HL-60 (cell line): ENCODE measurements around the gene AHR.

Experiments used
- DNase-seq, 2 experiments: peaks; one replicate each; pipeline ENCODE4 v3.0.0-alpha.2; 2010 to 2020; ENCODE audit warnings: low read depth in 1 of 2, low spot score in 1 of 2
- H3K27ac ChIP-seq: fragments of 250-450 bp; sonication (Bioruptor Pico); replicated peaks from 2 replicates; pipeline ENCODE4 v1.5.1; 2020; ENCODE audit warnings: mild to moderate bottlenecking, moderate library complexity
- H3K27me3 ChIP-seq: fragments of 250-450 bp; sonication (Bioruptor Pico); 2 replicates; pipeline ENCODE4 v1.5.1; 2021; ENCODE audit warnings: mild to moderate bottlenecking, moderate library complexity; ENCODE audit not compliant: insufficient read depth, poor library complexity, severe bottlenecking
- H3K4me3 ChIP-seq: replicated peaks from 2 replicates; pipeline ENCODE4 v1.5.1; 2011; ENCODE audit warnings: mild to moderate bottlenecking, control low read depth, low read length; ENCODE audit not compliant: insufficient read depth
- CTCF ChIP-seq: IDR thresholded peaks from one replicate; pipeline ENCODE4 v1.5.1; 2011; ENCODE audit warnings: low read length, control low read depth, inconsistent platforms; ENCODE audit not compliant: insufficient read depth
- GABPA ChIP-seq: IDR thresholded peaks from 2 replicates; pipeline ENCODE4 v1.6.1; 2012; ENCODE audit warnings: low read depth
- POLR2AphosphoS5 ChIP-seq: IDR thresholded peaks from 2 replicates; pipeline ENCODE4 v1.6.1; 2012; ENCODE audit warnings: low read depth
- REST ChIP-seq: IDR thresholded peaks from 2 replicates; pipeline ENCODE4 v1.6.1; 2012; ENCODE audit warnings: low read depth; ENCODE audit not compliant: insufficient replicate concordance
- SPI1 ChIP-seq: IDR thresholded peaks from 2 replicates; pipeline ENCODE4 v1.6.1; 2012; ENCODE audit warnings: low read depth, mild to moderate bottlenecking, borderline replicate concordance

Gene AHR

GRCh38 chr7:17365775-17366174 is 67.3 kb downstream of the AHR start:
- no peak overlapping the region for H3K27ac ChIP-seq
- no peak overlapping the region for H3K4me3 ChIP-seq
- H3K27me3 ChIP-seq = no peaks in the 10 kb centered on the region
- no peak for TF ChIP-seq GABPA
- no peak for TF ChIP-seq POLR2AphosphoS5
- TF ChIP-seq CTCF = no peak
- no peak for TF ChIP-seq REST
- no peak for TF ChIP-seq SPI1
- DNase-seq = no peak

GRCh38 chr7:17367502-17367901 is 69.0 kb downstream of the AHR start:
- no peak for DNase-seq
- no peak overlapping the region for H3K27ac ChIP-seq

More at GRCh38 chr7:17367502-17367901, 69.0 kb downstream of the AHR start:
- TF ChIP-seq POLR2AphosphoS5 (no peak), GABPA (no peak), SPI1 (no peak), REST (no peak), CTCF (no peak)
- Histone ChIP-seq H3K4me3 (no peak overlapping the region), H3K27me3 (no peaks in the 10 kb centered on the region)
